Upper lobe of right lung (tissue), 1 donor: ENCODE measurements around the gene EGFL7. TPM values are rescaled to one million over a fixed set of nuclear protein-coding genes. Genes with fewer than 3 reads are reported as not detected.

Experiments
- ATAC-seq: fragments of 200-7000 bp; cut with Tn5 transposase; one replicate; pipeline ENCODE4 v1.9.1; 2020; ENCODE audit warnings: mild to moderate bottlenecking, moderate library complexity
- DNase-seq: peaks from one replicate; pipeline ENCODE4 v3.0.0-alpha.2; 2020
- H3K27ac ChIP-seq: fragments of 200-600 bp; one replicate; pipeline ENCODE4 v1.8.0; 2022
- H3K27me3 ChIP-seq: fragments of 200-600 bp; one replicate; pipeline ENCODE4 v1.8.0; 2022; ENCODE audit warnings: mild to moderate bottlenecking
- H3K36me3 ChIP-seq: fragments of 200-600 bp; one replicate; pipeline ENCODE4 v1.8.0; 2022
- H3K4me1 ChIP-seq: fragments of 200-600 bp; one replicate; pipeline ENCODE4 v1.8.0; 2022
- H3K4me3 ChIP-seq: fragments of 200-600 bp; one replicate; pipeline ENCODE4 v1.8.0; 2022; ENCODE audit warnings: mild to moderate bottlenecking
- H3K9me3 ChIP-seq: fragments of 200-600 bp; one replicate; pipeline ENCODE4 v1.8.0; 2022
- CTCF ChIP-seq: fragments of 200-600 bp; IDR thresholded peaks from one replicate; pipeline ENCODE4 v1.8.0; 2022; ENCODE audit warnings: antibody characterized with exemption
- intact Hi-C: fragments of 100-400 bp; cut with DNase I; formaldehyde crosslinking; loops from one replicate; pipeline ENCODE4 v1.11.0; 2022
- total RNA-seq: library from RNA; stranded (reverse); fragmentation: NEBNext Ultra II Directional; extraction: Animal tissue kit (Norgen Biotek cat#: 25700); gene quantifications from one replicate; pipeline ENCODE4 v1.2.1, GENCODE V29; 2021
- donor health status: DM: no; HTN: yes; CAD: no; lungs with severe emphysema.

EGFL7 gene
- total RNA-seq, 1 donor from 2014 or later = 302 TPM

GRCh38 chr9:136713550-136713949 lies 50.8 kb downstream of the EGFL7 start:
- no peaks in the 10 kb centered on the region for H3K9me3 ChIP-seq
- no peak for DNase-seq
- peak overlapping the region; percentile 70 for H3K27ac ChIP-seq
- no peaks in the 10 kb centered on the region for H3K36me3 ChIP-seq
- intact Hi-C loops = no loop called here
- H3K27me3 ChIP-seq = peaks cover 8% of the 10 kb centered on the region
- no peak for ATAC-seq
- peak overlapping the region; percentile 44 for H3K4me3 ChIP-seq
- peaks cover 28% of the 10 kb centered on the region for H3K4me1 ChIP-seq
- no peak for TF ChIP-seq CTCF

- H3K27ac ChIP-seq = peak overlapping the region; percentile 83
- peaks cover 8% of the 10 kb centered on the region for H3K27me3 ChIP-seq
- intact Hi-C loops = no loop called here
- peaks cover 30% of the 10 kb centered on the region for H3K4me1 ChIP-seq
- H3K9me3 ChIP-seq = no peaks in the 10 kb centered on the region
- ATAC-seq = peak; percentile 54
- DNase-seq = peak; percentile 73
- no peak overlapping the region for H3K4me3 ChIP-seq
- TF ChIP-seq CTCF = no peak
- H3K36me3 ChIP-seq = no peaks in the 10 kb centered on the region
Observed at GRCh38 chr9:136714096-136714892, 51.6 kb downstream of the EGFL7 start.

GRCh38 chr9:136714893-136715274 lies 52.2 kb downstream of the EGFL7 start:
- Histone ChIP-seq H3K9me3 (no peaks in the 10 kb centered on the region), H3K4me1 (peaks cover 34% of the 10 kb centered on the region), H3K27me3 (peaks cover 8% of the 10 kb centered on the region), H3K4me3 (no peak overlapping the region), H3K27ac (peak overlapping the region; percentile 83), H3K36me3 (no peaks in the 10 kb centered on the region)
- no peak for ATAC-seq
- no peak for DNase-seq
- no peak for TF ChIP-seq CTCF
- intact Hi-C loops = no loop called here

- intact Hi-C loops = no loop called here
- TF ChIP-seq CTCF = no peak
- H3K4me3 ChIP-seq = no peak overlapping the region
- DNase-seq (peak; percentile 68), ATAC-seq (no peak)
- no peak overlapping the region for H3K27ac ChIP-seq
- H3K9me3 ChIP-seq = no peaks in the 10 kb centered on the region
- H3K4me1 ChIP-seq = peaks cover 37% of the 10 kb centered on the region
- no peaks in the 10 kb centered on the region for H3K27me3 ChIP-seq
- H3K36me3 ChIP-seq = peaks cover 11% of the 10 kb centered on the region
Observed at GRCh38 chr9:136717399-136717798, 54.7 kb downstream of the EGFL7 start.

GRCh38 chr9:136718345-136719194 lies 55.9 kb downstream of the EGFL7 start:
- H3K36me3 ChIP-seq = peaks cover 23% of the 10 kb centered on the region
- peak overlapping the region; percentile 17 for H3K27ac ChIP-seq
- no peaks in the 10 kb centered on the region for H3K9me3 ChIP-seq
- intact Hi-C loops = no loop called here
- no peaks in the 10 kb centered on the region for H3K27me3 ChIP-seq
- peaks cover 35% of the 10 kb centered on the region for H3K4me1 ChIP-seq
- no peak for ATAC-seq
- DNase-seq = no peak
- TF ChIP-seq CTCF = no peak
- H3K4me3 ChIP-seq = no peak overlapping the region
